GM12874 (cell line): Measurements from ENCODE around the gene METTL25.

Experiments
- CTCF ChIP-seq: IDR thresholded peaks from 2 replicates; pipeline ENCODE4 v1.5.1; 2011; ENCODE audit warnings: low read depth, mild to moderate bottlenecking, control low read depth, low read length, moderate library complexity; ENCODE audit not compliant: insufficient read depth

METTL25 gene

DNA sequence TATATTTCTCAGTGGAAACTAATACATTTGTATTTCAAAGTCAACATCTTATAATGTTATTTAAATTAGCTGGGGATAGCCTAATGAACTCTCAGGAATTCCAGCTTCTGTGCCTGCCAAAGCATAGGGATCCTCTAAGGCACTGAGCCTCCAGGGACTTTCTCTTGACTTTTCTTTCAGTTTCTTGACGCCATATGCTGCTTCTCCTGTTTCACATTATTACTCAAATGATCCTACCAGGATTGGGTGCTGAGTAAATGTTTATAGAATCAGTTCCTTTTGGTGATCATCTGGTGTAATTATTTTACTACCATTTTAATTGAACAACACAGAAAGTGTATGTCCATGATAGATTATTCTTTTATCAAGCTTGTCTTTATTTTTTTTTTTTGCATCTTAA lies 7.9 kb downstream of the METTL25 start:
- TF ChIP-seq CTCF: no peak

- no peak for TF ChIP-seq CTCF
These were observed 16.9 kb downstream of the METTL25 start for GRCh38 chr12:82375201-82375600.

GRCh38 chr12:82378997-82379396 lies 20.7 kb downstream of the METTL25 start:
- no peak for TF ChIP-seq CTCF

- TF ChIP-seq CTCF: peak; percentile 15; the same call in 1 of the 2 replicates
These were observed 25.7 kb downstream of the METTL25 start for GRCh38 chr12:82383930-82384552.

- no peak for TF ChIP-seq CTCF
These were observed 40.5 kb downstream of the METTL25 start for GRCh38 chr12:82398879-82399278.

GRCh38 chr12:82400819-82401218 lies 42.5 kb downstream of the METTL25 start:
- TF ChIP-seq CTCF: no peak

DNA sequence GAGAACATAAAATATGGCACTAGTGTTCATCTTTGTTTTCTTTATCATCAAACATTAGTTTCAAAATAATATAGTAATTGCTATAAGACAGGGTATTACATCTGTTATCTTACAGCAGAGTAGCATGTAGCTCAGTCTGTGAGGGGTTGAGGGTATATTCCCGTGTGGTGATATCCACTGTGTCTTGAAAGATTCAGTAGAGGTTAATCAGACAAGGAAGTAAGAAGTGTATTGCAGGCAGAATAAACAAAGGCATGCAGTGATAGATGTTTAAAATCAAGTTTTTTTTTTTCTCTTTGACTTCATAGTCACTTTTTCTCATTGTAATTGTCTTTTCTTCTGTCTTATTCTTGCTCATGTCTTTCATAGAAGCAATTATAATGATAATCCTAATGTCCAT lies 48.3 kb downstream of the METTL25 start:
- TF ChIP-seq CTCF: no peak

DNA sequence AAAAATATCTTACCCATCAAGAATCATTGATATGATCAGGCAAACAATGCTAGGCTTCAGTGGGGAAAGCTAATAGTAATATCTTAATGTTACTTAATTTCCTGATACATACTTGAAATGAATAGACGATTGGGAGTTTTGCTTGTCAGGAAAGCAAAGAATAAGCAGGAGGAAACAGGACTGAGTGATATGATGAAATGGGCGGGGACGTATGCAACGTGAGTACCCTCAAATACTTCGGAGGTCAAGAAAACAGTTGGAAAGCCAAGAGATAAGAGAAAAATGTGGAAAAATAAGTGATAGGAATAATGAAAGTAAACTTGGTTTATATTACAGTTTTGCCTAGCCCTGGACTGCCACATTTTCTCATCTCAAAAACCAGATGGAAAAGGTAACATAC lies 49.2 kb downstream of the METTL25 start:
- TF ChIP-seq CTCF: no peak
